ENCODE data around the gene DPY19L1.

- TF ChIP-seq POLR2AphosphoS5 (IDR thresholded peaks at IDR 0.05; ENCODE audit: insufficient read depth, low read depth, low read length) (no peak), MYC (IDR thresholded peaks at IDR 0.05; ENCODE audit: low read depth, low read length) (no peak), POLR2A (IDR thresholded peaks at IDR 0.05; ENCODE audit: low read depth, low read length) (no peak), EZH2 (IDR thresholded peaks at IDR 0.05; ENCODE audit: borderline replicate concordance, low read depth, low read length, severe bottlenecking) (no peak), JUN (IDR thresholded peaks at IDR 0.05; ENCODE audit: borderline replicate concordance, insufficient read depth, insufficient read length, low read depth) (no peak), GATA2 (IDR thresholded peaks at IDR 0.05; ENCODE audit: insufficient read depth, insufficient read length, low read depth, low read length) (no peak)
- TF ChIP-seq, protein P1, sequence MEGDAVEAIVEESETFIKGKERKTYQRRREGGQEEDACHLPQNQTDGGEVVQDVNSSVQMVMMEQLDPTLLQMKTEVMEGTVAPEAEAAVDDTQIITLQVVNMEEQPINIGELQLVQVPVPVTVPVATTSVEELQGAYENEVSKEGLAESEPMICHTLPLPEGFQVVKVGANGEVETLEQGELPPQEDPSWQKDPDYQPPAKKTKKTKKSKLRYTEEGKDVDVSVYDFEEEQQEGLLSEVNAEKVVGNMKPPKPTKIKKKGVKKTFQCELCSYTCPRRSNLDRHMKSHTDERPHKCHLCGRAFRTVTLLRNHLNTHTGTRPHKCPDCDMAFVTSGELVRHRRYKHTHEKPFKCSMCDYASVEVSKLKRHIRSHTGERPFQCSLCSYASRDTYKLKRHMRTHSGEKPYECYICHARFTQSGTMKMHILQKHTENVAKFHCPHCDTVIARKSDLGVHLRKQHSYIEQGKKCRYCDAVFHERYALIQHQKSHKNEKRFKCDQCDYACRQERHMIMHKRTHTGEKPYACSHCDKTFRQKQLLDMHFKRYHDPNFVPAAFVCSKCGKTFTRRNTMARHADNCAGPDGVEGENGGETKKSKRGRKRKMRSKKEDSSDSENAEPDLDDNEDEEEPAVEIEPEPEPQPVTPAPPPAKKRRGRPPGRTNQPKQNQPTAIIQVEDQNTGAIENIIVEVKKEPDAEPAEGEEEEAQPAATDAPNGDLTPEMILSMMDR (IDR thresholded peaks at IDR 0.05; ENCODE audit: extremely low read depth in 1 of 2, insufficient read depth in 1 of 2, low read depth in 1 of 2, low read length in 2 of 2), result no peak
- TF ChIP-seq, protein P2, sequence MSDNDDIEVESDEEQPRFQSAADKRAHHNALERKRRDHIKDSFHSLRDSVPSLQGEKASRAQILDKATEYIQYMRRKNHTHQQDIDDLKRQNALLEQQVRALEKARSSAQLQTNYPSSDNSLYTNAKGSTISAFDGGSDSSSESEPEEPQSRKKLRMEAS (IDR thresholded peaks at IDR 0.05; ENCODE audit: insufficient read depth, insufficient read length), result no peak
Observed at GRCh38 chr7:35029311-35029710, 8.0 kb downstream of the DPY19L1 start.
